IMR-90 (cell line): ENCODE data around the gene SEBOX.

ENCODE experiments used
- CEBPB ChIP-seq: IDR thresholded peaks from 2 replicates; pipeline ENCODE4 v1.6.1; 2012; ENCODE audit warnings: low read depth, low read length, improper control_type of control experiment
- CHD1 ChIP-seq: IDR thresholded peaks from 2 replicates; pipeline ENCODE4 v1.6.1; 2012; ENCODE audit warnings: low read depth, low read length, improper control_type of control experiment
- CTCF ChIP-seq: conservative IDR thresholded peaks from 2 replicates; pipeline ENCODE4 v1.5.1; 2012; ENCODE audit warnings: mild to moderate bottlenecking, low read depth, low read length, improper control_type of control experiment
- RAD21 ChIP-seq: IDR thresholded peaks from 2 replicates; pipeline ENCODE4 v1.6.1; 2012; ENCODE audit warnings: low read length, improper control_type of control experiment
- RFX5 ChIP-seq: IDR thresholded peaks from 2 replicates; pipeline ENCODE4 v1.8.0; 2012; ENCODE audit warnings: low read depth, mild to moderate bottlenecking, low read length, moderate library complexity
- USF2 ChIP-seq: fragments of 150-350 bp; IDR thresholded peaks from 2 replicates; pipeline ENCODE4 v1.6.1; 2017; ENCODE audit warnings: mild to moderate bottlenecking, antibody characterized with exemption, low read length, low read depth

- no peak for TF ChIP-seq CTCF
- TF ChIP-seq RAD21, result no peak
- no peak for TF ChIP-seq CHD1
- no peak for TF ChIP-seq USF2
- no peak for TF ChIP-seq CEBPB
- TF ChIP-seq RFX5, result no peak
Observed at GRCh38 chr17:28392491-28392890, 27.5 kb upstream of the SEBOX start.
